Glomerular endothelial cell (primary cell): ENCODE results near the gene SNX2. TPM values are rescaled to one million over a fixed set of nuclear protein-coding genes. Genes with fewer than 3 reads are reported as not detected.
"Not testable (repeated sequence)": the region's sequence is repeated elsewhere in the genome, so short reads cannot be mapped to it uniquely, and the experiment has no call there.

ENCODE experiments used
- DNase-seq: peaks from one replicate; pipeline ENCODE4 v3.0.0-alpha.2; 2011; ENCODE audit warnings: low read depth, low spot score; ENCODE audit errors: extremely low read depth
- total RNA-seq: library from RNA; depleted of rRNA; stranded (reverse); fragments of >200 nt; gene quantifications from 2 replicates; pipeline ENCODE4 v1.2.3, GENCODE V29; 2015

Gene SNX2
- total RNA-seq, result 47.0 and 55.5 TPM in 2 replicates

DNA sequence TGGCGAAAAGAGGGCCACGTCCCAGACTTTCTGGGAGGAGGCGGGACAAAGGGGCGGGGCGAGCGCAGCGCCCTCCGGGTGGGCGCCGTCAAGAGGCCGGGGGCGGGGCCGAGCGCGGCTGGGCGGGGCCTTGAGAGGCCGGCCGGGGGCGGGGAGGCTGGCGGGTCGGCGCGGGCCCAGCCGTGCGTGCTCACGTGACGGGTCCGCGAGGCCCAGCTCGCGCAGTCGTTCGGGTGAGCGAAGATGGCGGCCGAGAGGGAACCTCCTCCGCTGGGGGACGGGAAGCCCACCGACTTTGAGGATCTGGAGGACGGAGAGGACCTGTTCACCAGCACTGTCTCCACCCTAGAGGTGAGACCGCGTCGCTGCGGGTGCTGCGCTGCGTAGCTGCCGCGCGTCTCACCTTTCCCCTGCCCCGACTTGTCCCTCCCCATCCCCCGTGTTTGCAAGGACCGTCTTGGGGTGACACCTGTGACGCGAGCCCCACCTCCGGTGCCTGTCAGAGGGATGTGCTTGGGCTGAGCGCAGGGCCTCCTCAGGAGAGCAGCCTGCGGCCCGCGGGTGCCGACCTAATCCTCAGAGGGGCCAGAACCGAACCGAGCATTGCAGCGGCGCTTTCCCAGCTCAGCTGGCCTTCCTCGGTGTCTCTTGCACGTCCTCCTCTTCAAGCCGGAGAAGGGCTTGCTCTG, at the start of gene SNX2:
SNX2 (plus strand) TSS at position 220 of the 689 bp plus-strand sequence; CDS start at position 244, 24 bp downstream.
- DNase-seq, result no peak

- DNase-seq, result peak; percentile 67
Observed at GRCh38 chr5:122727112-122727541, 47.8 kb upstream of the SNX2 start.

- DNase-seq, result no peak
Observed at GRCh38 chr5:122730037-122730436, 44.8 kb upstream of the SNX2 start.

DNA sequence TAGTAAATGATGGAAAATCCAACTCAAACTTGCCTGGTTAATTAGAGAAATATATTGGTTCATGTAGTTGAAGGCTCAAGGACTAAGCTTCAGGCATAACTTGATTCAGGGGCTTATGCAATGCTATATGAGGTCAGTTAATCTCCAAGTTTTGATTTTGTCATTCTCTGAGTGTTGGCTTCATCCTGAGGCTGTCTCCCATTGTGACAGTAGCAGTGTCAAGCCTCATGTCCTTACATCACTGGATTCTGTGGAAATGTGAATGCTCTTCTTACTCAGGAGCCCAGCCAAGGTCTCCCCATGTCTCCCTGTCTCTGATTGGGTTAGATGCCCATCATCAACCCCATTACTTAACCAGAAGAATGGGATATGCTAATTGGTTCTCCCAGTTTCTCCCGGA, 44.4 kb upstream of the SNX2 start:
- DNase-seq, result no peak

DNA sequence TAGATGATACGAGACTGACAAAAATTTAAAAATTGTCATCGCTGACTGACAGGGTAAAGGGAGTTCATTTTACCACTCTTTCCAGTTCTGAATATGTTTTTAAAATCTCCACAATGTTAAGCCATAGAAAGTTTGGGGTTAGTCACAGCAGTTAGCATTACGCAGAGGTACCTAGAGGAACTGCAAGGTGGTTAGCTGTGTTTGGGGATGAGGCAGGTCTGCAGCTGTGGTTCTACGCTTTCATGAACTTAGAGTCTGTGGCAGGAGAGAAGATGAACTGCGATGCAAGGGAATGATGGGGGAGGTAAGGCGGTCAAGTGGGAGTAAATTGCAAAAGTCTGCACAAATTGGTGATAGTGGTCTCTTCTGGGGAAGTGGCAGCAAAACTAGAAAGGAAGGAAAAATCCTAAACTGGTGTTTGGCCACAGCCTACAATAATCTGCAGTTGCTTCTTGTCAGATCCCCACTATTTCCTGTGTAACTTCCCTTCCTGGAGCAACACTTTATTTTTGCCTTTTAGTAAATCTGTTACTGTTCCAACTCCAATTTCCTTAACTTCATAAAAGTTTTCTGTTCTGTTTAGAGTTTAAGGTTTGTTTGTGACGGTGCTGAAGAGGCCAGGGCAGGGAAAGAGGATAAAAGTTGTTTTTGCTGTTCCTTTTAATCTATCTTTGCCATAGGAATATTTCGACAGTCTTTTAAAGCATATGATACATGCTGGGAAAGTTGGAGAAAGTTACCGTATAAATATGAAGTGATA, 38.6 kb upstream of the SNX2 start:
- no peak for DNase-seq

DNA sequence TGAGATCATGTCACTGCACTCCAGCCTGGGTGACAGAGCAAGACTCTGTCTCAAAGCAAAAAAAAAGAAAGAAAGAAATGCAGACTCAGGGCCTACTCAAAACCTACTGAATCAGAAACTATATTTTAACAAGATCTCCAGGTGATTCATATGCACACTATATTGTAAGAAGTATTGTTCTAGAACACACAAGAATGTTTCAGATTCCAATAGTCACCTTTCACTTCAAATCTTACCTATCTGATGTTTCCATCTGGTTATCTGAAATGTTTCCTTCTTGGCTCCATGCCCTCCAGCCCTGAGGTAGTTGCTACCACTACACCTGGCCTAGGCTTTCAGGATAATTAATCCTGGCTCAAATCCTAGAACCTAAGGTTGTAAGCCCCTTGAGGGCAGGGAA, 36.8 kb upstream of the SNX2 start:
- DNase-seq, result no peak

- DNase-seq, result no peak
Observed at GRCh38 chr5:122741681-122742080, 33.2 kb upstream of the SNX2 start.

DNA sequence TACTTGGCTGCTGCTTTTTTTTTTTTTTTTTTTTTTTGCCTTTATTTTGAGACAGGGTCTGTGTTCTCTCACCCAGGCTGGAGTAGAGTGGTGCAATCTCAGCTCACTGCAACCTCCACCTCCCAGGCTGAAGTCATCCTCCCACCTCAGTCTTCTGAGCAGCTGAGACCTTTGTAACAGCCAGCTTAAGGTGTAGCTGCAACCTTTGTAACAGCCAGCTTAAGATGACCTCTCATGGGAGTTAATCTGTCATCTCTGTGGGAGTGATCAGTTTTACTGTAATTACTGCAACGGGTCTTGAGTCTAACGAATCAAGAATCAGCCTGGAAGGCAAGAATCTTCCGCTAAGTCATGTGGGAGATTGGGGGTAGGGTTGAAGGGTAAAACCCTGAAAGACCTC, 31.6 kb upstream of the SNX2 start:
- no peak for DNase-seq

GRCh38 chr5:122745597-122745996, 29.3 kb upstream of the SNX2 start:
- DNase-seq, result no peak

DNA sequence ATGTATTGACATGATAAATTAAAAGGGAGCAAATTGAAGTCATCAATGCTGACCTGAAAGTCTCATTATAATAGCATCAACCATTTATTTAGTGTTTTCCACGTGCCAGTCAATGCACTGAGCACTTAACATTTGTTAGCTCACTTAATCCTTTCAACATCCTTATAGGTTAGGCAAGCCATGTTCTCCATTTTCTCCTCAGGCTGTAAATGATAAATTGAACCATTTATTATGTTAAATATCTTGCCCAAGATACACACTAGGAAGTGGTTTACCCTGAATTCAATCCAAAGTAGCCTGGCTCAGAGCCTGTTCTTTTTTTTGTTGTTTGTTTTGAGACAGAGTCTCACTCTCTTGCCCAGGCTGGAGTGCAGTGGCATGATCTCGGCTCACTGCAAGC, 25.0 kb upstream of the SNX2 start:
- DNase-seq, result no peak

GRCh38 chr5:122751293-122751782, 23.5 kb upstream of the SNX2 start:
- DNase-seq, result peak; percentile 67

- no peak for DNase-seq
Observed at GRCh38 chr5:122753500-122753899, 21.4 kb upstream of the SNX2 start.

- DNase-seq, result no peak
Observed at GRCh38 chr5:122755783-122756182, 19.1 kb upstream of the SNX2 start.

GRCh38 chr5:122756264-122756911, 18.5 kb upstream of the SNX2 start:
- DNase-seq, result no peak

GRCh38 chr5:122757285-122757684, 17.6 kb upstream of the SNX2 start:
- no peak for DNase-seq

GRCh38 chr5:122759241-122760070, 15.4 kb upstream of the SNX2 start:
- DNase-seq, result no peak

- DNase-seq, result no peak
Observed at GRCh38 chr5:122760236-122760635, 14.6 kb upstream of the SNX2 start.

GRCh38 chr5:122761115-122761514, 13.8 kb upstream of the SNX2 start:
- DNase-seq, result no peak

GRCh38 chr5:122761896-122762295, 13.0 kb upstream of the SNX2 start:
- DNase-seq, result not testable (repeated sequence)

DNA sequence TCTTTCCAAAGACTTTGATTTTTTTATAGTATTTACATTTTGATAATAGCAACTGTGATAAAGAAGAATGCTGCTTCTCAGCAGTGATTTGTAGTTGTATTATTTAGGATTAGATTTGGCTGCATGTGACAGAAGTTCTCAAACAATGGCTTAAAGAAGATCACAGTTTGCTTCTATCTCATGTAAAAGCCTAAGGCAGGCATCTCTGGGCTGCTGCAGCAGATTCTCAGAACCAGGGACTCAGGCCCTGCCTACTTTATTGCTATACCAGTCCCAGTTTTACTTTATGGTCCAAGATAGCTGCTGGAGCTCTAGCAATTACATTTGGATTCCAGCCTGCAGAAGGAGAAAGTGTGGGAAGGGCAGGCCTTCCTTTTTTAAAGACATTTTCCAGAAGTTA, 8.8 kb upstream of the SNX2 start:
- DNase-seq, result no peak

DNA sequence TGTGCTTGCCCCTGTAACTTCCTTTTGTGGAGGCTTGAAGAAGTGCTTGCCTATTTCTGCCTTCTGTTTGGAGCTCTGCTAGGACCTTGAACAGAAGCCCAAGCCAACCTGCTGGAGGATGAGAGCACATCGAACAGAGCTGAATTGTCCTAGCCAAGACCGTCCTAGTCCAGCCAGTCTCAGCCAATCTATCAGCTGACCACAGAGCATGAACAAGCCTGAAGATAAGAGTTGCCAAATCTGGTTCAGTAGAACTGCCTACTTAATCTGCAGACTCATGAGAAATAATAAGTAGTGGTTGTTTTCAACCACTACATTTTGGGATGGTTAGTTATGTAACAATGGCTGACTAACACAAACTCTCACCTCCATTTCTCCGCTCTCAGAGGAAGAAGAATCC, 4.4 kb upstream of the SNX2 start:
- DNase-seq, result no peak
